Calu3 (cell line): ENCODE results near the gene DRC3. TPM values are rescaled to one million over a fixed set of nuclear protein-coding genes. Genes with fewer than 3 reads are reported as not detected.

ENCODE experiments used
- BruUV-seq: library from RNA; stranded (reverse); fragments of 400-500 nt; replicated peaks from 2 replicates; lab custom pipeline; 2021; lab: Mats Ljungman, UMichigan
- CTCF ChIA-PET: fragments of 300-600 bp; sonication (Branson Sonifier 250); formaldehyde crosslinking; loops from one replicate; lab custom pipeline; 2022; ENCODE audit warnings: antibody characterized with exemption; lab: Charles Lee
- DNase-seq: peaks from one replicate; pipeline ENCODE4 v3.0.0; 2022
- H3K27ac Mint-ChIP-seq: one replicate; pipeline ENCODE4 v1.8.0; 2022; ENCODE audit warnings: mixed read lengths; ENCODE audit not compliant: unreplicated experiment
- H3K27me3 Mint-ChIP-seq: one replicate; pipeline ENCODE4 v1.8.0; 2022; ENCODE audit warnings: mixed read lengths; ENCODE audit not compliant: unreplicated experiment
- H3K36me3 Mint-ChIP-seq: one replicate; pipeline ENCODE4 v1.8.0; 2022; ENCODE audit warnings: mild to moderate bottlenecking, moderate library complexity, mixed read lengths; ENCODE audit not compliant: insufficient read depth, unreplicated experiment
- H3K4me1 Mint-ChIP-seq: one replicate; pipeline ENCODE4 v1.8.0; 2022; ENCODE audit warnings: mild to moderate bottlenecking, low read depth, mixed read lengths; ENCODE audit not compliant: unreplicated experiment
- H3K4me3 Mint-ChIP-seq: one replicate; pipeline ENCODE4 v1.8.0; 2022; ENCODE audit warnings: mild to moderate bottlenecking, low read depth, moderate library complexity, mixed read lengths; ENCODE audit not compliant: unreplicated experiment
- H3K9me3 Mint-ChIP-seq: one replicate; pipeline ENCODE4 v1.8.0; 2022; ENCODE audit warnings: low read depth, mixed read lengths; ENCODE audit not compliant: unreplicated experiment
- intact Hi-C: fragments of 100-400 bp; cut with micrococcal nuclease; formaldehyde crosslinking; loops from one replicate; pipeline ENCODE4 v1.10.0; 2022; ENCODE audit not compliant: unreplicated experiment
- total RNA-seq: library from RNA; stranded (reverse); gene quantifications from 2 replicates; pipeline ENCODE4 v1.2.3, GENCODE V29; 2022
- TF ChIP-seq, protein P1 (sequence below): fragments of 200-600 bp; IDR thresholded peaks from one replicate; pipeline ENCODE4 v1.8.0; 2022; ENCODE audit warnings: antibody characterized with exemption; ENCODE audit not compliant: unreplicated experiment

Gene DRC3
- total RNA-seq, 1 experiment from 2014 or later, result 2.8 TPM

DNA sequence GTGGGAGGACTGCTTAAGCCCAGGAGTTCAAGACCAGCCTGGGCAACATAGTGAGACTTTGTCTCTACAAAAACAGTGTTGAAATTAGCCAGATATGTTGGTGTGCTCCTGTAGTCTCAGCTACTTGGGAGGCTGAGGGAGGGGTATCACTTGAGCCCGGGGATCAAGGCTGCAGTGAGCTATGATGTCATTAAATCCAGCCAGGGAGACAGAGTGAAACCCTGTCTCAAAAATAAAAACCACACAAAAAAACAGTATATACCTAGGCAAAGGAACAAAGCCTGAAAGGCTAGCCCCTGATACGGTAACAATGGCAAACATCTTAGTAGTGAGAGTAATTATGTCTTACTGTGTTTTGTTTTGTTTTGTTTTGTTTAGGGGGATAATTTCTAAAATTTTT lies 38.4 kb upstream of the DRC3 start:
- H3K4me1 Mint-ChIP-seq, result peaks cover 26% of the 10 kb centered on the region
- no peak for DNase-seq
- no peak overlapping the region for H3K27ac Mint-ChIP-seq
- H3K4me3 Mint-ChIP-seq, result no peak overlapping the region
- CTCF ChIA-PET, result no interaction called here
- no peaks in the 10 kb centered on the region for H3K9me3 Mint-ChIP-seq
- no peaks in the 10 kb centered on the region for H3K27me3 Mint-ChIP-seq
- intact Hi-C loops, result no loop called here
- BruUV-seq, result no TSS peak
- TF ChIP-seq, protein P1, sequence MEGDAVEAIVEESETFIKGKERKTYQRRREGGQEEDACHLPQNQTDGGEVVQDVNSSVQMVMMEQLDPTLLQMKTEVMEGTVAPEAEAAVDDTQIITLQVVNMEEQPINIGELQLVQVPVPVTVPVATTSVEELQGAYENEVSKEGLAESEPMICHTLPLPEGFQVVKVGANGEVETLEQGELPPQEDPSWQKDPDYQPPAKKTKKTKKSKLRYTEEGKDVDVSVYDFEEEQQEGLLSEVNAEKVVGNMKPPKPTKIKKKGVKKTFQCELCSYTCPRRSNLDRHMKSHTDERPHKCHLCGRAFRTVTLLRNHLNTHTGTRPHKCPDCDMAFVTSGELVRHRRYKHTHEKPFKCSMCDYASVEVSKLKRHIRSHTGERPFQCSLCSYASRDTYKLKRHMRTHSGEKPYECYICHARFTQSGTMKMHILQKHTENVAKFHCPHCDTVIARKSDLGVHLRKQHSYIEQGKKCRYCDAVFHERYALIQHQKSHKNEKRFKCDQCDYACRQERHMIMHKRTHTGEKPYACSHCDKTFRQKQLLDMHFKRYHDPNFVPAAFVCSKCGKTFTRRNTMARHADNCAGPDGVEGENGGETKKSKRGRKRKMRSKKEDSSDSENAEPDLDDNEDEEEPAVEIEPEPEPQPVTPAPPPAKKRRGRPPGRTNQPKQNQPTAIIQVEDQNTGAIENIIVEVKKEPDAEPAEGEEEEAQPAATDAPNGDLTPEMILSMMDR, result no peak
- no peaks in the 10 kb centered on the region for H3K36me3 Mint-ChIP-seq

DNA sequence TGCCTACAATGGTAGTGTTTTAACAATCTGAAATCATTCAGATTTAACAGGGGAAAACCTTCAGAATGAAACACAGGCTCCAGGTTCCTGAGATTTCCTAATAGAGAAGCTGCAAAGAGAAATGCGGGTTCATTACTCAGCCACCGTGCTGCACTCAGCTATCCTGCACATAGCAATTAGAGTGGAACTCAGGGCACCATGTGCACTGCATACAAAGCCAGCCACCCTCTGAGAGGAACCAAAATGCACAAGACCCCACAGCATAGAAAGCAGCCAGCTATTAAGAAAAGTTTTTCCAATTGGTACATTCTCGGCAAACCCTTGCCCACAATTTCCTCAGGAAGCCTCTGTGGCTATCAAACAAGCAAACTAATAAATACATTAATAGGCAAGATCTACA lies 37.9 kb upstream of the DRC3 start:
- Mint-ChIP-seq H3K27me3 (no peaks in the 10 kb centered on the region), H3K36me3 (no peaks in the 10 kb centered on the region), H3K4me1 (peaks cover 26% of the 10 kb centered on the region), H3K9me3 (no peaks in the 10 kb centered on the region), H3K27ac (no peak overlapping the region), H3K4me3 (no peak overlapping the region)
- no TSS peak for BruUV-seq
- DNase-seq, result no peak
- TF ChIP-seq, protein P1, result no peak
- intact Hi-C loops, result no loop called here
- CTCF ChIA-PET, result no interaction called here

DNA sequence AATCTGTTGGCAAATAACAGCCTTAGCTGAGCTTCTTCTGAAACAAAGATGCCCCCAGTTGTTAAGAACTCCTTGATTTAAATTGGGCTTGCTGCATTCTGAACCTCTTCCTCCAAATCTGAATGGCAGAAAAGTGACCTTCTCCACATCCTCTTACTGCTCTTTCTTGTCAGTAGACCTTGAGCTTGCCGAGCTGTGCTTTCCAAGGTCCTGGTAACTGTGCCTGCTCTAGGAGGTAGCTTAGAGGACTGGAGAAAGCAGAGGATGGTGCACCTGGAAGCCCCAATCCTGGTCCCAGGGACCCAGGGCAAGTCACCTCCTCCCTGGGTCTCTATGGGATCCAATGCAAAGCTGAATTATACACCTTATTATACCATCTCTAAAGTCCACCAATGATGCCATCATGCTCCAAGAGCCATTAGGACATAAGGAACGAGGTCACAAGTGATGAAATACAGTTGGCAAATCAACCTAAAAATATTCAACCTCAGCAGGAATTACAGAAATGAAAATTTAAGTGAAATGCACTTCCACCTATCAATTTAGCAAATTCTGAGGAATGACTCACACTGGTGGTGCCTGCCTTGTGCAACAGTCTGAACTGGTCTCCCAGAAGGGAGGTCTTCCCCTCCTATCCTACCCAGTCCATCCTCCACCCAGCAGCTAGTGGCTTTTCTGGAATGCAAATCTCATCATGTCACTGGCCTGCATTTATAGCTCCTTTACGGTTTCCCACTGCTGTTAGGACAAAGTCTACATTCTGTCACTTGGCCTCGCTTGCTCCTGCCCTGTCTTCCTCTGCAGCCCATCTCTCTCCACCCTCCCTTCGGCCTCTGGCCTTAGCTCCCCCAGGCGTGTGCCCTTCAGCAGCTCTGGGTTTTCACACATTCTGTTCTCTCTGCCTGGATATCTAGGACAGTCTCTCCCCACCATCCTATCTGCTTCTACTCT lies 37.1 kb upstream of the DRC3 start:
- CTCF ChIA-PET, result no interaction called here
- peaks cover 26% of the 10 kb centered on the region for H3K4me1 Mint-ChIP-seq
- H3K27ac Mint-ChIP-seq, result no peak overlapping the region
- H3K27me3 Mint-ChIP-seq, result no peaks in the 10 kb centered on the region
- no peak for DNase-seq
- no TSS peak for BruUV-seq
- intact Hi-C loops, result no loop called here
- H3K9me3 Mint-ChIP-seq, result no peaks in the 10 kb centered on the region
- TF ChIP-seq, protein P1, result no peak
- no peak overlapping the region for H3K4me3 Mint-ChIP-seq
- no peaks in the 10 kb centered on the region for H3K36me3 Mint-ChIP-seq

DNA sequence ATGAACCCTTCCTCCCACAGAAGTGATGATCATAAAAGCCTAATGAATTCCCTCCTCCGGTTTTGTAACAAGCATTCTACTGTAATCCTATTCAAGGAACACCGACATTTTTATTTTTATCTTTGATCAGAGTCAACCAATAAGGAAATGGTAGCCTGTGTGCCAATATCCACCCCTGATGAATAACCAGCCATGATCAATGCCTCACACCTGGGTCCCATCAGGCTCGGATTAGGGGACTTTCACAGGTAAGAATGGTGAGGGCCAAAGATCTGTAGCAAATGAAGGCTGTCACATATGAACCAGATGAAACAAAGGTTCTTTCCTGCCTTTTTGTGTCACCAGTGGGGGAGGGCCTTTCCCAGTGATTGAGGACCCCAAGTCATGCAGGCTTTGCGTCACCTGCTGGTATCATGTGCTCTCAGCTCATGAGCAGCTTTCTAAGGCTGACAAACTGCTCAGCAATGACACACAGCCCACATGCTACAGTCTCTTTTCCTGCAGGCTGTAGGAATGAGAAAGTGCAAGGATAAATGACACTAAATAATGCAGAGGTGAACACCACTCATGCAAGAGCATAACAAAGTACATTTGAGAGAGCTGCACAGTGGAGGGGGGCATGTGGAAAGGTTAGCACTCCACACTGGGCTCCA lies 35.3 kb upstream of the DRC3 start:
- CTCF ChIA-PET, result no interaction called here
- BruUV-seq, result no TSS peak
- no peak for DNase-seq
- H3K4me3 Mint-ChIP-seq, result no peak overlapping the region
- peaks cover 21% of the 10 kb centered on the region for H3K4me1 Mint-ChIP-seq
- intact Hi-C loops, result no loop called here
- no peak overlapping the region for H3K27ac Mint-ChIP-seq
- TF ChIP-seq, protein P1, result no peak
- no peaks in the 10 kb centered on the region for H3K9me3 Mint-ChIP-seq
- H3K27me3 Mint-ChIP-seq, result no peaks in the 10 kb centered on the region
- H3K36me3 Mint-ChIP-seq, result no peaks in the 10 kb centered on the region
